Ectodermal cell (in vitro differentiated cells): Measurements from ENCODE around the gene CELSR3.

ENCODE experiments used
- H3K27ac ChIP-seq: 2 replicates; pipeline ENCODE4 v1.7.0; 2013; ENCODE audit warnings: mild to moderate bottlenecking, low read depth, low read length; ENCODE audit not compliant: insufficient read depth, poor library complexity, severe bottlenecking
- H3K27me3 ChIP-seq: 2 replicates; pipeline ENCODE4 v1.7.0; 2013; ENCODE audit warnings: mild to moderate bottlenecking, low read length; ENCODE audit not compliant: insufficient read depth, control insufficient read depth, poor library complexity, severe bottlenecking
- H3K36me3 ChIP-seq: one replicate; pipeline ENCODE4 v1.7.0; 2013; ENCODE audit warnings: low read length; ENCODE audit not compliant: control insufficient read depth, insufficient read depth
- H3K4me1 ChIP-seq: one replicate; pipeline ENCODE4 v1.7.0; 2013; ENCODE audit warnings: low read length; ENCODE audit not compliant: control insufficient read depth, insufficient read depth
- H3K4me3 ChIP-seq: 2 replicates; pipeline ENCODE4 v1.7.0; 2013; ENCODE audit warnings: low read depth, low read length, control low read depth; ENCODE audit not compliant: insufficient read depth
- H3K9me3 ChIP-seq: 2 replicates; pipeline ENCODE4 v1.7.0; 2013; ENCODE audit warnings: mild to moderate bottlenecking, low read length, moderate library complexity; ENCODE audit not compliant: control insufficient read depth
- WGBS, 2 experiments: methylation state at CpG; one replicate each; pipeline ENCODE4 v1.1.7; 2013; ENCODE audit warnings: missing lambda C conversion rate in 2 of 2; 5-methylcytosine and 5-hydroxymethylcytosine counted together

Gene CELSR3

GRCh38 chr3:48681541-48681880, 18.8 kb upstream of the CELSR3 start:
- Histone ChIP-seq H3K4me1 (peaks cover 8% of the 10 kb centered on the region), H3K27me3 (no peaks in the 10 kb centered on the region), H3K4me3 (no peak overlapping the region), H3K27ac (no peak overlapping the region), H3K36me3 (peaks cover 49% of the 10 kb centered on the region), H3K9me3 (no peaks in the 10 kb centered on the region)
- WGBS, 2 experiments: 95 to 97% methylated on average over 7 of the region's 7 CpGs

GRCh38 chr3:48680811-48681540, 18.3 kb upstream of the CELSR3 start:
- no peaks in the 10 kb centered on the region for H3K27me3 ChIP-seq
- peaks cover 49% of the 10 kb centered on the region for H3K36me3 ChIP-seq
- H3K9me3 ChIP-seq: no peaks in the 10 kb centered on the region
- WGBS, 2 experiments: 96 to 97% methylated on average over 17 of the region's 17 CpGs
- H3K27ac ChIP-seq: no peak overlapping the region
- peaks cover 8% of the 10 kb centered on the region for H3K4me1 ChIP-seq
- no peak overlapping the region for H3K4me3 ChIP-seq

GRCh38 chr3:48679411-48680391, 17.0 kb upstream of the CELSR3 start:
- Histone ChIP-seq H3K27me3 (no peaks in the 10 kb centered on the region), H3K36me3 (peaks cover 49% of the 10 kb centered on the region), H3K4me3 (no peak overlapping the region), H3K9me3 (no peaks in the 10 kb centered on the region), H3K27ac (no peak overlapping the region), H3K4me1 (peaks cover 8% of the 10 kb centered on the region)
- 94 to 96% methylated on average over 20 of the region's 20 CpGs for WGBS, 2 experiments

GRCh38 chr3:48678566-48679380, 16.1 kb upstream of the CELSR3 start:
- Histone ChIP-seq H3K9me3 (no peaks in the 10 kb centered on the region), H3K36me3 (peaks cover 57% of the 10 kb centered on the region), H3K4me1 (peaks cover under 1% of the 10 kb centered on the region), H3K4me3 (no peak overlapping the region), H3K27ac (no peak overlapping the region), H3K27me3 (no peaks in the 10 kb centered on the region)
- WGBS, 2 experiments: 96% methylated on average over 24 of the region's 24 CpGs

GRCh38 chr3:48678056-48678455, 15.4 kb upstream of the CELSR3 start:
- Histone ChIP-seq H3K4me1 (no peaks in the 10 kb centered on the region), H3K27ac (no peak overlapping the region), H3K9me3 (no peaks in the 10 kb centered on the region), H3K4me3 (no peak overlapping the region), H3K36me3 (peaks cover 57% of the 10 kb centered on the region), H3K27me3 (no peaks in the 10 kb centered on the region)
- WGBS, 2 experiments: 94 to 96% methylated on average over 4 of the region's 4 CpGs

GRCh38 chr3:48674505-48674904, 11.8 kb upstream of the CELSR3 start:
- H3K27ac ChIP-seq: no peak overlapping the region
- no peak overlapping the region for H3K4me3 ChIP-seq
- 93 to 95% methylated on average over 9 of the region's 9 CpGs for WGBS, 2 experiments
- no peaks in the 10 kb centered on the region for H3K9me3 ChIP-seq
- H3K36me3 ChIP-seq: peaks cover 30% of the 10 kb centered on the region
- H3K27me3 ChIP-seq: no peaks in the 10 kb centered on the region
- no peaks in the 10 kb centered on the region for H3K4me1 ChIP-seq

- peaks cover 16% of the 10 kb centered on the region for H3K36me3 ChIP-seq
- H3K4me1 ChIP-seq: no peaks in the 10 kb centered on the region
- H3K27ac ChIP-seq: no peak overlapping the region
- WGBS, 2 experiments: 90 to 100% methylated on average over 1 of the region's 1 CpG
- no peaks in the 10 kb centered on the region for H3K9me3 ChIP-seq
- H3K4me3 ChIP-seq: no peak overlapping the region
- no peaks in the 10 kb centered on the region for H3K27me3 ChIP-seq
These were observed 9.8 kb upstream of the CELSR3 start for GRCh38 chr3:48672522-48672921.

GRCh38 chr3:48664929-48665328, 2.2 kb upstream of the CELSR3 start:
- Histone ChIP-seq H3K4me1 (peaks cover 9% of the 10 kb centered on the region), H3K4me3 (no peak overlapping the region), H3K9me3 (no peaks in the 10 kb centered on the region), H3K27me3 (no peaks in the 10 kb centered on the region), H3K36me3 (peaks cover 5% of the 10 kb centered on the region), H3K27ac (no peak overlapping the region)
- 87% methylated on average over 3 of the region's 4 CpGs for WGBS, 2 experiments

- Histone ChIP-seq H3K36me3 (peaks cover 12% of the 10 kb centered on the region), H3K4me3 (peak overlapping the region; percentile 16), H3K4me1 (peaks cover 9% of the 10 kb centered on the region), H3K27me3 (no peaks in the 10 kb centered on the region), H3K27ac (peak overlapping the region; percentile 59), H3K9me3 (no peaks in the 10 kb centered on the region)
- WGBS, 2 experiments: 65 to 67% methylated on average over 11 of the region's 11 CpGs
These were observed 1.6 kb upstream of the CELSR3 start for GRCh38 chr3:48664313-48664644.
